GM10266 (cell line): ENCODE data around the gene PSMB4.
"Not testable (repeated sequence)": the region's sequence is repeated elsewhere in the genome, so short reads cannot be mapped to it uniquely, and the experiment has no call there.

Source experiments
- DNase-seq: peaks from one replicate; pipeline ENCODE4 v3.0.0; 2012; ENCODE audit errors: extremely low spot score
- TF ChIP-seq, protein P1 (sequence below): IDR thresholded peaks from 2 replicates; pipeline ENCODE4 v1.5.1; 2012; ENCODE audit warnings: mild to moderate bottlenecking, low read depth; ENCODE audit not compliant: control insufficient read depth, insufficient read depth; ENCODE audit errors: missing control alignments

PSMB4 gene

DNA sequence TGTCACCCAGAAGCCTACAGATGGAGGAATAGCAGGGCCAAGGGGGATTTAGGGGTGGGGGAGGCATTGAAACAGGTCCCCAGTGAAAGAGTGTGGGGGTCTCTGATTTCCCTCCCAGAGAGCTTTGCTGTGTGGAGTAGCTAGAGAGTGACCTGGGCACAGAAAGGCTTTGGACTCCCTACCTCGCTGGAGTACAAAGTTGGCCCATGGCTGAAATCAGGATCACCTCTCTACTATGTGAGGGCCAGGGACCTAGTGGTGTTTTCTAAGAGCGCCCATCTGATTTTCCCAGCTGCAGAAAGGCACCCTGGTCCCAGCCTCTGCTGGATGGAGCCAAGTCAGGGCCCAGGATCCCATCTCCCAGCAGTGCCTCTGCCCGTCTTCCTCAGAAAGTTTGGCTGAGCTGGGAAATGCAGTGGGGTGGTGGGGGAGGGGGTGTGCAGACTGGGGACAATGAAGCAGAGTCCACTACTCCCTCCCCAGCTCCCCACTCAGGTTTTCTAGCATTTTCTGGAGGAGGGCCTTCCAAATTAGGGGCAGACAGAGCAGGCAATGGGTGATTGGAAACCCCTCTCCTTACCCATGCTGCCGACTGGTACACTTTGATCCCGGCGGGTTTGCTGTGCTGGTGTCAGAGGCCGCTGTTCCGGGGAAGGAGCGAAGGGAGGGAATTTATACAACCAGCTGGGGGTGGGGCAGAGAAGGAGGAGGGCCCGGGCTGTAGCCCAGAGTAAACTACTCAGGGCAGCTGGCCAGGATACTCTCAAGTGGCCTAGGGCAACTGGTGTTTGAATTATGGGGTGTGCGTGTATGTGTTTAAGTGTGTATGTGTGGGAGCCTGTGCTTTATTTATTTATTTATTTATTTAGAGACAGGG lies 27.1 kb upstream of the PSMB4 start, which contains the start of gene SELENBP1:
SELENBP1 (minus strand) TSS at position 648 of the 877 bp plus-strand sequence; CDS start at position 584, 64 bp downstream.
- no peak for DNase-seq
- TF ChIP-seq, protein P1, sequence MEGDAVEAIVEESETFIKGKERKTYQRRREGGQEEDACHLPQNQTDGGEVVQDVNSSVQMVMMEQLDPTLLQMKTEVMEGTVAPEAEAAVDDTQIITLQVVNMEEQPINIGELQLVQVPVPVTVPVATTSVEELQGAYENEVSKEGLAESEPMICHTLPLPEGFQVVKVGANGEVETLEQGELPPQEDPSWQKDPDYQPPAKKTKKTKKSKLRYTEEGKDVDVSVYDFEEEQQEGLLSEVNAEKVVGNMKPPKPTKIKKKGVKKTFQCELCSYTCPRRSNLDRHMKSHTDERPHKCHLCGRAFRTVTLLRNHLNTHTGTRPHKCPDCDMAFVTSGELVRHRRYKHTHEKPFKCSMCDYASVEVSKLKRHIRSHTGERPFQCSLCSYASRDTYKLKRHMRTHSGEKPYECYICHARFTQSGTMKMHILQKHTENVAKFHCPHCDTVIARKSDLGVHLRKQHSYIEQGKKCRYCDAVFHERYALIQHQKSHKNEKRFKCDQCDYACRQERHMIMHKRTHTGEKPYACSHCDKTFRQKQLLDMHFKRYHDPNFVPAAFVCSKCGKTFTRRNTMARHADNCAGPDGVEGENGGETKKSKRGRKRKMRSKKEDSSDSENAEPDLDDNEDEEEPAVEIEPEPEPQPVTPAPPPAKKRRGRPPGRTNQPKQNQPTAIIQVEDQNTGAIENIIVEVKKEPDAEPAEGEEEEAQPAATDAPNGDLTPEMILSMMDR: no peak

GRCh38 chr1:151373196-151373595 lies 26.2 kb upstream of the PSMB4 start:
- DNase-seq: no peak
- TF ChIP-seq, protein P1: no peak

DNA sequence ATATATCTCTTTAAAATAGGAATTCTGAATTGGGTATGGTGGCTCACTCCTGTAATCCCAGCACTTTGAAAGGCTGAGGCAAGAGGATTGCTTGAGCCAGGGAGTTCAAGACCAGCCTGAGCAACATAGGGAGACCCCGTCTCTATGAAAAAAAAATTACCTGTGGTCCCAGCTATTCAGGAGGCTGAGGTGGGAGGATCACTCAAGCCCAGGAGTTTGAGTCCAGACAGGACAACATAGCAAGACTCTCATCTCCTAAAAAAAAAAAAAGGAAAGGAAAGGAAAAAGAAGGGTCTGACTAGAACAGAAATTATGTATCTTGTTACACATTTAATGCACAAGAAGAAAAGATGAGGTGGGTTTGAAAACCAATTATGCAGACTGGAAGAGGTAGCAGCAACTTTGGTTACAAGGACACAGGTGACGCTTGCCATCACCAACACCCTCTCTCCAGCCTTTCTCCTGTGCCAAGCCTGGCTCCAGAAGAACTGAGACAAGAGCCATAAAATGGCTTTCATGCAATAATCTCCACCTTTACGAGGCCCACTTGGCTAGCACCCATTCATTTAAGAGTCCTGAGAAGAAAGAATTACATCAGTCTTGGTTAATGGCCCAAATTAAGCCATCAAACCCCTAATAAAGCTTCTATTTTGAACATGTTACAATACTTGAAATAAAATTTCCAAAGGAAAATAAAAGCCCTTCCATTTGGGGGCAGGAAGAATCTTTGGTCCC lies 22.1 kb upstream of the PSMB4 start:
- TF ChIP-seq, protein P1: no peak
- DNase-seq: no peak

DNA sequence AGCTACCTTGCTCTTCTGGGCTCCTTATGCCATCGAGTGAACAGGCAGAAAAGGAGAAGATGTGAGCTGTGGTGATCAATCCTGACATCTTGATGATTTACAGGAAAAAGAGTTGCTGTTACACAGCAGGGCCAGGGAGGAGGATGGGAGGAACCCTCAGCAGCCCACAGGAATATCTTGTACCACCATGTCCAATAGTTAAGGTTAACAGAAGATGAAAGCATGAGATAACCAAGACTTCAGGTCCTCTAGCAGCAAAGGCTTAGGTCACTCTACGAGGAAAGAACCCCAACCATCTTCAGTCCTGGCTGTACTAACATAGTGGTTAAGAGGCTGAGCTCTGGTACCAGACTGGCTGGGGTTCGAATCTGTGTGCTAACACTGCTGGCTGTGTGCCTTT lies 14.8 kb upstream of the PSMB4 start:
- TF ChIP-seq, protein P1: no peak

DNA sequence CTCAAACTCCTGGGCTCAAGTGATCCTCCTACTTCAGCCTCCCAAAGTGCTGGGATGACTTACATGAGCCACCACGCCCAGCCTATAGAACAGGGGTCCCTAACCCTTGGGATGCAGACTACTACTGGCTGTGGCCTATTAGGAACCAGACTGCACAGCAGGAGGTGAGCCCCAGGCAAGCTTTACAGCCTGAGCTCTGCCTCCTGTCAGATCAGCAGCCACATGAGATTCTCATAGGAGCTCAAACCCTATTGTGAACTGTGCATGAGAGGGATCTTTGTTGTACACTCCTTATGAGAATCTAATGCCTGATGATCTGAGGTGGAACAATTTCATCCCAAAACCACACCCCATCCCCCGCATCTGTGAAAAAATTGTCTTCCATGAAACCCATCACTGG lies 13.4 kb upstream of the PSMB4 start:
- TF ChIP-seq, protein P1: no peak
- no peak for DNase-seq

More for the DNA sequence above, 14.8 kb upstream of the PSMB4 start:
- DNase-seq: no peak

DNA sequence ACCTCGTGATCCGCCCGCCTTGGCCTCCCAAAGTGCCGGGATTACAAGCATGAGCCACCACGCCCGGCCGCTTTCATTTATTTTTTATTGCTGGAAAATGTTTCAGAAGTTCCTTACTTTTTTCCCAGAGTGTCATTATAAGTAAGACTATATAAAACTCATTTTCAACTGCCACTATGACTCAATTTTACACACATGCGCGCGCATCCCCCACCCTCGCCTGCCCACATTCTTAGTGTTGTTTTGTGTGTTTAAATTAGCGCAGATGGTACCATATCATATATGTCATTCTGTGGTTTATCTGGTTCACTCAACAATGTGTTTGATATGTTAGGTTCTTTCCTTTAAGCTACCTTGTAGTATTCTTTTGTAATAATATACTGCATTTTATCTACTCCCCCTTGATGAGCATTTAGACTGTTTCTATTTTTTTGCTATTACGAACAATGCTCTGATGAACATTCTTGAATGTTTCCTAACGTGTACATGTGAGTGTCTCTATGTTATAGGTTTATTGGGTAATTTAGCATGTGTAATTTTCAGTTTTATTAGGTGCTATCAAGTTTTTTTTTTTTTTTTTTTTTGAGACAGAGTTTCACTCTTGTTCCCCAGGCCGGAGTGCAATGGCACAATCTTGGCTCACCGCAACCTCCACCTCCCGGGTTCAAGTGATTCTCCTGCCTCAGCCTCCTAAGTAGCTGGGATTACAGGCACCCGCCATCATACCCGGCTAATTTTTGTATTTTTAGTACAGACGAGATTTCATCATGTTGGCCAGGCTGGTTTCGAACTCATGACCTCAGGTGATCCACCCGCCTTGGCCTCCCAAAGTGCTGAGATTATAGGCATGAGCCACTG lies 8.9 kb upstream of the PSMB4 start:
- DNase-seq: not testable (repeated sequence)

DNA sequence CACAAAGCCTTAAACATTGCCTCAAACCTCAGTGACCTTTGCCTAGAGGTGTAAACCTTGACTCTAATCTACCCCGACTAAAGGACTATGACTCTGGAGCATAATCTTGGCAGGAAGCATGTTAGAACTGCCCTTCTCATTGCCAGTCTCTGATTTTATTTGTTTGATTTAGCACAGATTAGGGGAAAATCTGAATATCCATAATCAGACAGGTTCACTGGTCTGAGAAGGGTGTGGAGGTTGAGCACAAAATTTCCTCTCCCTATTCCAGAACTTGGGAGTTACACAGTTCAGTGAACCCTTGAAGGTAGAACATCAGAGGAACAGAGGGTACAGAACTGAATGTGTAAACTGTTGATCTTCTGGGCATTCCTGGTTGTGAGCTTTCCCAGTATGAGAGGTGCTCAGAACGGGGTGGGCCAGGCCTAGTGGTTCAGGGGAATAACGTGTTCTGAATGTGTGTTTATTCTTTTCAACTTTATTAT lies 8.3 kb upstream of the PSMB4 start:
- no peak for DNase-seq

More for the DNA sequence above, 8.3 kb upstream of the PSMB4 start:
- TF ChIP-seq, protein P1: no peak
